SK-N-MC (cell line): Measurements from ENCODE around the gene HELZ2.

Experiments used
- DNase-seq: peaks from one replicate; pipeline ENCODE4 v3.0.0-alpha.2; 2011; ENCODE audit warnings: low read depth, low spot score
- H3K27ac ChIP-seq: fragments of 200-600 bp; sonication (generic); 2 replicates; pipeline ENCODE4 v1.5.1; 2016; ENCODE audit warnings: mixed run types
- H3K36me3 ChIP-seq: fragments of 200-600 bp; sonication (generic); 2 replicates; pipeline ENCODE4 v1.6.1; 2017; ENCODE audit warnings: antibody characterized with exemption, low read length, mixed read lengths; ENCODE audit not compliant: insufficient read depth
- H3K4me3 ChIP-seq: fragments of 200-600 bp; sonication (generic); 2 replicates; pipeline ENCODE4 v1.5.1; 2016
- H3K9ac ChIP-seq: fragments of 200-600 bp; sonication (generic); 2 replicates; pipeline ENCODE4 v1.8.0; 2017; ENCODE audit warnings: mixed run types, mixed read lengths; ENCODE audit not compliant: insufficient read length
- H3K9me3 ChIP-seq: fragments of 200-600 bp; sonication (generic); 2 replicates; pipeline ENCODE4 v1.6.1; 2017; ENCODE audit warnings: low read depth, mild to moderate bottlenecking, antibody characterized with exemption, low read length, moderate library complexity, mixed read lengths
- EZH2 ChIP-seq: fragments of 200-600 bp; sonication (generic); IDR thresholded peaks from one replicate; pipeline ENCODE4 v1.6.1; 2017; ENCODE audit warnings: antibody characterized with exemption
- FOXP2 ChIP-seq: optimal IDR thresholded peaks from 2 replicates; pipeline ENCODE3; 2011; ENCODE audit warnings: mild to moderate bottlenecking, moderate library complexity; ENCODE audit not compliant: insufficient read depth; ENCODE audit errors: extremely low read length, control extremely low read depth
- POLR2AphosphoS5 ChIP-seq: IDR thresholded peaks from 2 replicates; pipeline ENCODE4 v1.6.1; 2012; ENCODE audit warnings: mild to moderate bottlenecking, low read depth, low read length, borderline replicate concordance

HELZ2 gene

GRCh38 chr20:63546256-63546955 is 27.6 kb downstream of the HELZ2 start:
- H3K4me3 ChIP-seq, result no peak overlapping the region
- TF ChIP-seq POLR2AphosphoS5, result no peak
- TF ChIP-seq EZH2, result no peak
- TF ChIP-seq FOXP2, result no peak
- H3K36me3 ChIP-seq, result no peaks in the 10 kb centered on the region
- no peak for DNase-seq
- no peaks in the 10 kb centered on the region for H3K9me3 ChIP-seq
- no peak overlapping the region for H3K9ac ChIP-seq
- H3K27ac ChIP-seq, result no peak overlapping the region

GRCh38 chr20:63545814-63546213 is 28.2 kb downstream of the HELZ2 start:
- Histone ChIP-seq H3K4me3 (no peak overlapping the region), H3K9ac (no peak overlapping the region), H3K36me3 (no peaks in the 10 kb centered on the region), H3K27ac (no peak overlapping the region), H3K9me3 (no peaks in the 10 kb centered on the region)
- no peak for DNase-seq
- TF ChIP-seq EZH2, result no peak
- TF ChIP-seq POLR2AphosphoS5, result no peak
- TF ChIP-seq FOXP2, result no peak

- DNase-seq, result no peak
- H3K27ac ChIP-seq, result no peak overlapping the region
- no peak overlapping the region for H3K9ac ChIP-seq
- H3K36me3 ChIP-seq, result no peaks in the 10 kb centered on the region
- no peak overlapping the region for H3K4me3 ChIP-seq
- TF ChIP-seq POLR2AphosphoS5 (no peak), EZH2 (no peak), FOXP2 (no peak)
- no peaks in the 10 kb centered on the region for H3K9me3 ChIP-seq
Measured at GRCh38 chr20:63544958-63545516, 29.0 kb downstream of the HELZ2 start.

- no peaks in the 10 kb centered on the region for H3K9me3 ChIP-seq
- H3K27ac ChIP-seq, result no peak overlapping the region
- H3K9ac ChIP-seq, result no peak overlapping the region
- H3K36me3 ChIP-seq, result no peaks in the 10 kb centered on the region
- no peak overlapping the region for H3K4me3 ChIP-seq
- no peak for DNase-seq
- TF ChIP-seq POLR2AphosphoS5 (no peak), FOXP2 (no peak), EZH2 (no peak)
Measured at GRCh38 chr20:63544241-63544957, 29.6 kb downstream of the HELZ2 start.

GRCh38 chr20:63543733-63544132 is 30.3 kb downstream of the HELZ2 start:
- no peak for DNase-seq
- no peaks in the 10 kb centered on the region for H3K36me3 ChIP-seq
- TF ChIP-seq FOXP2 (no peak), POLR2AphosphoS5 (no peak), EZH2 (no peak)
- H3K4me3 ChIP-seq, result no peak overlapping the region
- H3K9ac ChIP-seq, result no peak overlapping the region
- H3K9me3 ChIP-seq, result no peaks in the 10 kb centered on the region
- H3K27ac ChIP-seq, result no peak overlapping the region

GRCh38 chr20:63543131-63543530 is 30.9 kb downstream of the HELZ2 start:
- no peaks in the 10 kb centered on the region for H3K36me3 ChIP-seq

GRCh38 chr20:63542696-63543095 is 31.3 kb downstream of the HELZ2 start:
- Histone ChIP-seq H3K27ac (no peak overlapping the region), H3K36me3 (no peaks in the 10 kb centered on the region), H3K9me3 (no peaks in the 10 kb centered on the region), H3K4me3 (no peak overlapping the region), H3K9ac (no peak overlapping the region)
- no peak for DNase-seq
- TF ChIP-seq POLR2AphosphoS5 (no peak), FOXP2 (no peak), EZH2 (no peak)

More at GRCh38 chr20:63543131-63543530, 30.9 kb downstream of the HELZ2 start:
- no peak overlapping the region for H3K27ac ChIP-seq
- H3K9me3 ChIP-seq, result no peaks in the 10 kb centered on the region
- H3K4me3 ChIP-seq, result no peak overlapping the region
- no peak for TF ChIP-seq FOXP2
- TF ChIP-seq POLR2AphosphoS5, result no peak
- no peak for TF ChIP-seq EZH2
- DNase-seq, result no peak
- no peak overlapping the region for H3K9ac ChIP-seq

GRCh38 chr20:63542031-63542559 is 31.9 kb downstream of the HELZ2 start:
- no peak overlapping the region for H3K9ac ChIP-seq
- no peaks in the 10 kb centered on the region for H3K9me3 ChIP-seq
- H3K4me3 ChIP-seq, result no peak overlapping the region
- H3K27ac ChIP-seq, result no peak overlapping the region
- no peak for DNase-seq
- no peaks in the 10 kb centered on the region for H3K36me3 ChIP-seq
- no peak for TF ChIP-seq FOXP2
- no peak for TF ChIP-seq POLR2AphosphoS5
- TF ChIP-seq EZH2, result no peak

GRCh38 chr20:63541371-63541770 is 32.7 kb downstream of the HELZ2 start:
- Histone ChIP-seq H3K9ac (no peak overlapping the region), H3K27ac (no peak overlapping the region), H3K4me3 (no peak overlapping the region), H3K36me3 (no peaks in the 10 kb centered on the region), H3K9me3 (no peaks in the 10 kb centered on the region)
- TF ChIP-seq FOXP2 (no peak), POLR2AphosphoS5 (no peak), EZH2 (no peak)
- no peak for DNase-seq
